HFF-Myc (cell line): ENCODE data around the gene ABCA4.

Source experiments
- DNase-seq: peaks from one replicate; pipeline ENCODE4 v3.0.0-alpha.2; 2011; ENCODE audit warnings: low read depth; ENCODE audit errors: extremely low read depth
- H3K4me3 ChIP-seq: replicated peaks from 2 replicates; pipeline ENCODE4 v1.5.1; 2011; ENCODE audit warnings: low read depth, mild to moderate bottlenecking, control low read depth, low read length
- TF ChIP-seq, protein P1 (sequence below): IDR thresholded peaks from 2 replicates; pipeline ENCODE4 v1.5.1; 2012; ENCODE audit warnings: mild to moderate bottlenecking, low read depth, low read length, control low read depth; ENCODE audit errors: missing control alignments

ABCA4 gene

DNA sequence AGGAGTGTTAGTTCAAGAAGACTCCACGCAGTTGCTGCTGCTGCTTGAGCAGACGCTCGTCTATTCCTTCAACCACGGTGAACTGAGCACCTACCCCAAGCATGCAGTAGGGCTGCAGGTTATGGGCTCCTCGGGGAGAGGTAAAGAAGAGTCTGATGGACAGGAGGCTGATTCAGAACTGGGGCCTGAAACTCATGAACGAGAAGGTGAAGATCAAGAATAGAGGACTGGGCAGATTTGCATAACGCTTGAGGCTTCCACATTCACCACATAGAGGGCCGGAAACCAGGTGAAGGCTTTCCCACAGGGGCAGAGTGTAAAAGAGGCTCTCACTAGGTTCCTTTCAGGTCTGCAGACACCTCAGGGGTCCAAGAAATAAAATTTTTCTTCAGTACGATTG lies 9.1 kb downstream of the ABCA4 start:
- TF ChIP-seq, protein P1, sequence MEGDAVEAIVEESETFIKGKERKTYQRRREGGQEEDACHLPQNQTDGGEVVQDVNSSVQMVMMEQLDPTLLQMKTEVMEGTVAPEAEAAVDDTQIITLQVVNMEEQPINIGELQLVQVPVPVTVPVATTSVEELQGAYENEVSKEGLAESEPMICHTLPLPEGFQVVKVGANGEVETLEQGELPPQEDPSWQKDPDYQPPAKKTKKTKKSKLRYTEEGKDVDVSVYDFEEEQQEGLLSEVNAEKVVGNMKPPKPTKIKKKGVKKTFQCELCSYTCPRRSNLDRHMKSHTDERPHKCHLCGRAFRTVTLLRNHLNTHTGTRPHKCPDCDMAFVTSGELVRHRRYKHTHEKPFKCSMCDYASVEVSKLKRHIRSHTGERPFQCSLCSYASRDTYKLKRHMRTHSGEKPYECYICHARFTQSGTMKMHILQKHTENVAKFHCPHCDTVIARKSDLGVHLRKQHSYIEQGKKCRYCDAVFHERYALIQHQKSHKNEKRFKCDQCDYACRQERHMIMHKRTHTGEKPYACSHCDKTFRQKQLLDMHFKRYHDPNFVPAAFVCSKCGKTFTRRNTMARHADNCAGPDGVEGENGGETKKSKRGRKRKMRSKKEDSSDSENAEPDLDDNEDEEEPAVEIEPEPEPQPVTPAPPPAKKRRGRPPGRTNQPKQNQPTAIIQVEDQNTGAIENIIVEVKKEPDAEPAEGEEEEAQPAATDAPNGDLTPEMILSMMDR = no peak

DNA sequence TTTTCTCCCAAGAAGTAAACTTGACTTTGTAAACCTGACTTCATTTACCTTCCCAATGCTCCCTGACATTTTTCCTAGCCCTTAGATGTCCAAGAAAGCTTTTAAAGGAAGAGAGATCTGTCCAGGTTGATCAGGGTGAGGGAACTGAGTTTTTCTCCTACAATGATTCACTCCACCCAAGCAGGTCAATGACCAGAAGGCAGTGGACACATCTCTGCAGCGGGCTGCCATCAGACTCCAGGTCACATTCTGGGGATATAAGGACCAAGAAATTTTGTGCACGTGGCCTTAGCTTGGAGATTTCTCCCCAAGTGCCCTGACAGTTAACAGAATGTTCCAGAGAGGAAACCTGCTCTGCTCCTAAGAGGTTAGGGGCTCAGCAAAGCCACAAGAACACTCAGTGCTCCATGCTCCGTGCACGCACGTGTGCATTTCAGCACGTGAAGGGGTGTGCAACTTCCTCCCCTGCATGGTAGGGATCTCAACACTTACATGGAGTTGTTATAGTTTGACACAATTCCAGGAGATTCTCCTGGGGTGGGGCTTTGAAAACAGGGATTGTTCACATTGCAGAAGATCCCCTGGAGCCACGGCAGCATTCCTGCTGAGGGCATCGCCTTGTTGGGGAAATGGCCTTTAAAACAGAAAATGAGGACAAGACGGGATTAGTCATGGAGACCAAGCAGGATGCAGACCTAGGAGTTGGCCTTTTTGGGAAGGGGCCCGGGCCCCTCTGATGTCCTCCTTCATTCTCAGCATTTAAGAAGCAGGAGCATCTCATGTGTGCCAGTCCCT lies 9.8 kb downstream of the ABCA4 start:
- H3K4me3 ChIP-seq = no peak overlapping the region
- TF ChIP-seq, protein P1 = no peak
- no peak for DNase-seq

More for the DNA sequence above, 9.1 kb downstream of the ABCA4 start:
- no peak overlapping the region for H3K4me3 ChIP-seq
- no peak for DNase-seq

DNA sequence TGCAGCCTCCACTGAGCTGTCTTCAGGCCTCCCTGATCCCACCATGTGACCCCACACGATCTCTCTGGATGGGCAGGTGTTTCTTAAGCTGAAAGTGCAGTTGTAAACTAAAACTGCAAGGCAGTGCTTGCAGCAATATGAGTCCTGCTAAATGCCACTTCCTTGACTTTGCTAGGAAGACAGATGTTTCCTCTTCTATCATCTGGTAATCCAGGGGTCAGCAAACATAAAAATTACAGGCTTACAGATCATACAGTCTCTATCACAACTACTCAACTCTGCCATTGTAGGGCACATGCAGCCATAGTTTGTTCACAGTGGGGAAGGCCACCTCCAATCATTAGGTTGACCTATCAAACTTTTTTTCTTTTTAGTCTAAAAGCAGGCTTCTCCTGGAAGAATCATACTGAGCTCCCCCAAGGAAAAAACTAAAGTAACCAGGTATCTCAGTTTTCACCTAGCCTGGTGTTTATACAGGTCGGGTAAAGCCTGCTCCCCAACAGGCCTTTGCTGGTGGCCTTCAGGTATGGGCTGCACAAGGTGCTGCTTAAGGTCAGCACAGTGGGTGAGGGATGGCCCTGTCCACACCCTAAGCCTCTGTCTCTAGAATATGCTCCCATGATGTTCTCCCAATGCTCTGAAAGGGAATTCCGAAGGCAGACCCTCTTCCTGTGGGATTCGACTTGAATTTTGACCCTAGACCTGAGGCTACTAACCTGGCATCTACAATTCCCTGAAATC lies 10.8 kb downstream of the ABCA4 start:
- TF ChIP-seq, protein P1 = no peak
- H3K4me3 ChIP-seq = no peak overlapping the region
- no peak for DNase-seq

DNA sequence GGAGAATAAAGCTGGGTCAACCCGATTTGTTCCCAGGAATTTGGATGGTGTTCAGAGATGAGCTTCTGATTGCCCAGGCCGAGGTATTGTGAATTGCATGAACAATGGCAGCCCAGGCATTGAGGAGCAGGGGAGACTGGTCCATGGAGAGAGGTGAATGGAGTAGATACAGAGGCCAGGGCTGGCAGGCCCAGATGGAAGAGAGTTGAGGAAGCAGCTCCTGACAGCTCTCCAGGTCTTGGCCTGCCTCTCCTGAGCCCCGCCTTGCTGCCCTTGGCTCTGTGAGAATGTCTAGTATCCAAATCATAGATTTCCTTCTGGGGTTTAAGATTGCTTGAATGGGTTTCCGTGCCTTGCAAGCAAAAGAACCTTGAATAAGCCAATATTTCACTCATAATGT lies 11.5 kb downstream of the ABCA4 start:
- TF ChIP-seq, protein P1 = no peak
- H3K4me3 ChIP-seq = no peak overlapping the region
- no peak for DNase-seq

GRCh38 chr1:94107141-94107540 lies 13.8 kb downstream of the ABCA4 start:
- DNase-seq = no peak
- H3K4me3 ChIP-seq = no peak overlapping the region
- TF ChIP-seq, protein P1 = no peak

GRCh38 chr1:94106716-94107115 lies 14.2 kb downstream of the ABCA4 start:
- DNase-seq = no peak
- no peak overlapping the region for H3K4me3 ChIP-seq
- TF ChIP-seq, protein P1 = no peak
